PFSK-1 (cell line): ENCODE data around the gene MEGF6.

Source experiments
- FOXP2 ChIP-seq: optimal IDR thresholded peaks from 2 replicates; pipeline ENCODE3; 2011; ENCODE audit warnings: borderline replicate concordance, control low read depth, inconsistent platforms; ENCODE audit not compliant: insufficient read depth; ENCODE audit errors: extremely low read length, extremely low read depth
- POLR2AphosphoS5 ChIP-seq: IDR thresholded peaks from 2 replicates; pipeline ENCODE4 v1.6.1; 2012; ENCODE audit warnings: low read depth, mild to moderate bottlenecking, control low read depth, low read length, moderate library complexity
- REST ChIP-seq, 2 experiments: IDR thresholded peaks; 2 replicates each; pipeline versions ENCODE4 v1.6.1 to v1.8.0; 2011 to 2012; ENCODE audit warnings: low read depth in 2 of 2, low read length in 2 of 2, control low read depth in 1 of 2, inconsistent platforms in 1 of 2, mild to moderate bottlenecking in 1 of 2, moderate library complexity in 1 of 2; ENCODE audit not compliant: insufficient read depth in 1 of 2
- SIN3A ChIP-seq: IDR thresholded peaks from 2 replicates; pipeline ENCODE4 v1.6.1; 2012; ENCODE audit warnings: mild to moderate bottlenecking, low read length, moderate library complexity, borderline replicate concordance; ENCODE audit not compliant: insufficient read depth
- TAF1 ChIP-seq: IDR thresholded peaks from 2 replicates; pipeline ENCODE4 v1.6.1; 2012; ENCODE audit warnings: low read length, control low read depth, borderline replicate concordance; ENCODE audit not compliant: insufficient read depth

- TF ChIP-seq POLR2AphosphoS5 (no peak), REST (IDR thresholded peaks at IDR 0.05; ENCODE audit: insufficient read depth in 1 of 2, low read depth in 2 of 2, low read length in 2 of 2) (no peak), SIN3A (no peak), FOXP2 (no peak), TAF1 (no peak)
Observed at GRCh38 chr1:3626025-3626424, 14.7 kb upstream of the MEGF6 start.
